K562 (cell line): ENCODE measurements around the gene ZDHHC8. TPM values are rescaled to one million over a fixed set of nuclear protein-coding genes. Genes with fewer than 3 reads are reported as not detected.

Experiments
- ATF4 ChIP-seq: fragments of 450-650 bp; formaldehyde crosslinking; IDR thresholded peaks from 2 replicates; pipeline ENCODE4 v1.4.0; 2022; ENCODE audit warnings: mild to moderate bottlenecking, moderate library complexity
- DDX20 ChIP-seq: fragments of 450-650 bp; IDR thresholded peaks from 2 replicates; pipeline ENCODE4 v1.6.1; 2016; ENCODE audit warnings: missing genetic modification characterization, low read depth, mild to moderate bottlenecking, missing compliant biosample characterization, moderate library complexity
- ETV6 ChIP-seq, 3 experiments: fragments of 150-350 bp in 1 of 3; sonication (generic) in 1 of 3; formaldehyde crosslinking in 1 of 3; IDR thresholded peaks; 2 replicates each; pipeline versions ENCODE4 v1.6.1 to v1.8.0; 2014 to 2022; ENCODE audit warnings: borderline replicate concordance in 2 of 3, low read depth in 2 of 3, antibody characterized with exemption in 1 of 3, low read length in 1 of 3, mild to moderate bottlenecking in 1 of 3, missing genetic modification reagents in 1 of 3
- HDAC1 ChIP-seq, 2 experiments: fragments of 450-650 bp; IDR thresholded peaks; 2 replicates each; pipeline ENCODE4 v1.6.1; 2016 to 2017; ENCODE audit warnings: inconsistent platforms in 1 of 2, mild to moderate bottlenecking in 1 of 2, moderate library complexity in 1 of 2
- IFI16 ChIP-seq: fragments of 250-450 bp; sonication (Bioruptor Pico); IDR thresholded peaks from 2 replicates; pipeline ENCODE4 v2.1.2; 2022; ENCODE audit warnings: mild to moderate bottlenecking, inconsistent platforms
- ILF3 ChIP-seq: fragments of 450-650 bp; IDR thresholded peaks from 2 replicates; pipeline ENCODE4 v1.6.1; 2018; ENCODE audit warnings: antibody characterized with exemption, mild to moderate bottlenecking, moderate library complexity, borderline replicate concordance
- MYBL2 ChIP-seq, 2 experiments: fragments of 450-650 bp in 1 of 2; sonication (generic) in 1 of 2; formaldehyde crosslinking in 1 of 2; IDR thresholded peaks; 2 replicates each; pipeline versions ENCODE4 v1.6.1 to v1.8.1; 2017 to 2022; ENCODE audit warnings: borderline replicate concordance in 1 of 2, inconsistent platforms in 1 of 2, low read depth in 1 of 2, mild to moderate bottlenecking in 1 of 2, missing genetic modification reagents in 1 of 2, moderate library complexity in 1 of 2
- NEUROD1 ChIP-seq: fragments of 150-350 bp; IDR thresholded peaks from 2 replicates; pipeline ENCODE4 v1.6.1; 2014; ENCODE audit warnings: borderline replicate concordance, low read length, low read depth; ENCODE audit not compliant: partially characterized antibody
- NONO ChIP-seq, 2 experiments: fragments of 200-400 bp in 1 of 2; fragments of 450-650 bp in 1 of 2; formaldehyde crosslinking in 1 of 2; IDR thresholded peaks; 2 replicates each; pipeline ENCODE4 v1.6.1; 2017; ENCODE audit warnings: low read depth in 2 of 2, mild to moderate bottlenecking in 2 of 2, moderate library complexity in 2 of 2, low read length in 1 of 2
- PKNOX1 ChIP-seq: fragments of 450-650 bp; IDR thresholded peaks from 2 replicates; pipeline ENCODE4 v1.6.1; 2016
- POLR2A ChIP-seq: fragments of 450-650 bp; conservative IDR thresholded peaks from 2 replicates; pipeline ENCODE4 v1.6.1; 2016
- PRDM10 ChIP-seq: fragments of 450-650 bp; IDR thresholded peaks from 2 replicates; pipeline ENCODE4 v1.6.1; 2018; ENCODE audit not compliant: partially characterized antibody
- TGIF2 ChIP-seq: sonication (generic); formaldehyde crosslinking; IDR thresholded peaks from 2 replicates; pipeline ENCODE4 v1.8.1; 2022; ENCODE audit warnings: mild to moderate bottlenecking, missing genetic modification reagents, moderate library complexity
- ZNF124 ChIP-seq: sonication (generic); formaldehyde crosslinking; IDR thresholded peaks from 2 replicates; pipeline ENCODE4 v1.8.1; 2022; ENCODE audit warnings: missing genetic modification reagents
- ZNF592 ChIP-seq: fragments of 450-650 bp; IDR thresholded peaks from 2 replicates; pipeline ENCODE4 v1.6.1; 2017; ENCODE audit warnings: antibody characterized with exemption, mild to moderate bottlenecking
- polyA plus RNA-seq, 8 experiments: library from polyadenylated mRNA; depleted of rRNA in 4 of 8; stranded (reverse) in 5 of 8; unstranded in 3 of 8; fragments of >200 nt; fragmentation: Nextera tagmentation in 2 of 8; fragmentation: Illumina TruSeq in 1 of 8; extraction: Ambion mirVana in 2 of 8; extraction: Trizol in 1 of 8; gene quantifications; 2 replicates each; pipeline versions ENCODE4 v1.2.1 to v1.2.3, GENCODE V29; 2011 to 2014; ENCODE audit warnings: inconsistent platforms in 1 of 8, missing spikeins in 1 of 8
- total RNA-seq, 7 experiments: library from RNA; depleted of rRNA in 6 of 7; stranded (reverse); fragments of >200 nt in 6 of 7; fragmentation: Illumina TruSeq in 2 of 7; extraction: Trizol in 2 of 7; gene quantifications; 2 replicates each; pipeline versions ENCODE4 v1.2.1 to v1.2.3, GENCODE V29; 2011 to 2021; ENCODE audit warnings: low replicate concordance in 1 of 7

ZDHHC8 gene
- total and polyA plus RNA-seq, 9 of the 15 experiments (the other 6 are each of a cell fraction or from before 2014, with no cell fraction given): 0.04 to 109 (median 16.4) TPM

GRCh38 chr22:20118300-20119020, 13.1 kb upstream of the ZDHHC8 start (continued):
- TF ChIP-seq ZNF592 (no peak), NONO (IDR thresholded peaks at IDR 0.05; ENCODE audit: low read depth in 2 of 2, low read length in 1 of 2) (no peak), ATF4 (CRISPR knock-in tag) (no peak), ILF3 (no peak), TGIF2 (no peak), MYBL2 (IDR thresholded peaks at IDR 0.05; ENCODE audit: low read depth) (no peak), MYBL2 (CRISPR knock-in tag; IDR thresholded peaks at IDR 0.05; ENCODE audit: borderline replicate concordance) (no peak), PKNOX1 (no peak), PRDM10 (no peak), HDAC1 (IDR thresholded peaks at IDR 0.05) (peak in 1 of 2 experiments; percentile 52; a peak in 2 of 4 replicates), ZNF124 (no peak), ETV6 (IDR thresholded peaks at IDR 0.05; ENCODE audit: borderline replicate concordance in 1 of 2, low read depth in 2 of 2, low read length in 1 of 2) (0 out of 4 replicates have a peak, but pooled peaks of 1 of the 2 experiments have one; percentile 14), ETV6 (CRISPR knock-in tag; IDR thresholded peaks at IDR 0.05; ENCODE audit: borderline replicate concordance) (no peak), IFI16 (no peak), NEUROD1 (no peak), POLR2A (peak; percentile 52; the same call in 1 of the 2 replicates), DDX20 (tag) (no peak)
